Adrenal gland (tissue), 5 donors: Measurements from ENCODE around the gene OR4K5.

Experiments used
- POLR2A ChIP-seq, 2 donors: fragments of 450-650 bp; IDR thresholded peaks; one replicate each; pipeline ENCODE4 v1.6.1; 2017; ENCODE audit warnings: antibody characterized with exemption in 2 of 2, mild to moderate bottlenecking in 2 of 2, moderate library complexity in 1 of 2
- TF ChIP-seq, protein P1 (sequence below), 6 experiments: fragments of 450-650 bp in 4 of 6; fragments of 200-600 bp in 2 of 6; sonication (generic) in 1 of 6; IDR thresholded peaks; 1 replicate in 5 of 6; 2 replicates in 1 of 6; pipeline versions ENCODE4 v1.5.1 to v1.8.0; 2016 to 2021; ENCODE audit warnings: antibody characterized with exemption in 6 of 6, mild to moderate bottlenecking in 2 of 6, moderate library complexity in 1 of 6
- donor health status: DM: no; HTN: no; CAD: no.

DNA sequence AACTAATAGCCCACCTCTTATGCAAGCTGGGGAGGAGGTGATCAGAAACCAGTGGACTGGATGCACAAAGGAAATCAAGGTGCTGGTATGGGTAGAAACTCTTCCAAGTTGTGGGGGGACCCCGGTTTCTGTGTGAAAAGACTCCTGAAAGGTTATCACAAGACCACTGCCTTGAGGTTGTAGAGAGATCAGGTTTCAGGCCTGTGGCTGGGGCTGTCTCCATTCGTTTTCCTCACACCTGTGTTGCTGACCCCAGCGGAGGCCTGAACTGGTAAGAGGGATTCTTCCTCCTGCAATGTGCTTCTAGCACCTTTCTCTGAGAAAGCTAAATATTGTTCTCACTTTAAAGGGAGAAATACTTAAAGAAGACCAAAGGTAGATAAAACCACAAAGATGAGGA lies 9.3 kb upstream of the OR4K5 start:
- TF ChIP-seq, protein P1, sequence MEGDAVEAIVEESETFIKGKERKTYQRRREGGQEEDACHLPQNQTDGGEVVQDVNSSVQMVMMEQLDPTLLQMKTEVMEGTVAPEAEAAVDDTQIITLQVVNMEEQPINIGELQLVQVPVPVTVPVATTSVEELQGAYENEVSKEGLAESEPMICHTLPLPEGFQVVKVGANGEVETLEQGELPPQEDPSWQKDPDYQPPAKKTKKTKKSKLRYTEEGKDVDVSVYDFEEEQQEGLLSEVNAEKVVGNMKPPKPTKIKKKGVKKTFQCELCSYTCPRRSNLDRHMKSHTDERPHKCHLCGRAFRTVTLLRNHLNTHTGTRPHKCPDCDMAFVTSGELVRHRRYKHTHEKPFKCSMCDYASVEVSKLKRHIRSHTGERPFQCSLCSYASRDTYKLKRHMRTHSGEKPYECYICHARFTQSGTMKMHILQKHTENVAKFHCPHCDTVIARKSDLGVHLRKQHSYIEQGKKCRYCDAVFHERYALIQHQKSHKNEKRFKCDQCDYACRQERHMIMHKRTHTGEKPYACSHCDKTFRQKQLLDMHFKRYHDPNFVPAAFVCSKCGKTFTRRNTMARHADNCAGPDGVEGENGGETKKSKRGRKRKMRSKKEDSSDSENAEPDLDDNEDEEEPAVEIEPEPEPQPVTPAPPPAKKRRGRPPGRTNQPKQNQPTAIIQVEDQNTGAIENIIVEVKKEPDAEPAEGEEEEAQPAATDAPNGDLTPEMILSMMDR (IDR thresholded peaks at IDR 0.05) = no peak
- TF ChIP-seq POLR2A (IDR thresholded peaks at IDR 0.05) = no peak
